Measurements from ENCODE around the gene SYNE1.
"Not testable (repeated sequence)": the region's sequence is repeated elsewhere in the genome, so short reads cannot be mapped to it uniquely, and the experiment has no call there.

The SYNE1 gene

DNA sequence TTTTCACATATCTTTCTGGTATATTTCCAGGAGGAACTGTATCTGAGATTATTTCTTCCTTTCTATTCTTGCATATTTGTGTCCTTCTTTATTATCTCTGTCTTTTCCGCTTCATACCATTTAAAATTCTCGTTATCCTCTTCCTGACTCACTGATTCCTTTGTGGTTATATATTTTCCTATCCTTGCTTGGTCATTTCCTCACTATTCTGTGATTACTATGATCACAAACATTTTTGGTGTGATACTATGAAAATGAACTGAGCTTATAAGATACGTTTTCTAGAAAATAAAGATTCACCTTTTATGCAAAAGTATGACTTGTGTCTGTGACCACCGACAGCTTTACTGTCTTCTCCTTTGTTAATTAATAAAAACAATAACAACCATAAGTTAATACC is 34.0 kb upstream of the SYNE1 start:
- DNase-seq (ENCODE audit: low read depth, low spot score), result no peak
- Histone ChIP-seq H3K4me1 (ENCODE audit: insufficient read depth, insufficient read length) (no peaks in the 10 kb centered on the region), H3K9ac (ENCODE audit: insufficient read length, low read depth) (no peak overlapping the region), H3K4me3 (ENCODE audit: insufficient read length, low read depth) (no peak overlapping the region), H3K36me3 (ENCODE audit: insufficient read depth, insufficient read length, low read length) (no peaks in the 10 kb centered on the region), H3K9me3 (ENCODE audit: insufficient read depth, low read length) (no peaks in the 10 kb centered on the region), H3K27me3 (ENCODE audit: insufficient read depth, insufficient read length) (no peaks in the 10 kb centered on the region)
- TF ChIP-seq SUZ12 (IDR thresholded peaks at IDR 0.05; ENCODE audit: extremely low read depth, insufficient read depth, insufficient read length), result no peak
- no peak for TF ChIP-seq YY1 (IDR thresholded peaks at IDR 0.05; ENCODE audit: insufficient read depth, insufficient read length)
- TF ChIP-seq ZNF274 (IDR thresholded peaks at IDR 0.05; ENCODE audit: low read depth, low read length), result no peak

DNA sequence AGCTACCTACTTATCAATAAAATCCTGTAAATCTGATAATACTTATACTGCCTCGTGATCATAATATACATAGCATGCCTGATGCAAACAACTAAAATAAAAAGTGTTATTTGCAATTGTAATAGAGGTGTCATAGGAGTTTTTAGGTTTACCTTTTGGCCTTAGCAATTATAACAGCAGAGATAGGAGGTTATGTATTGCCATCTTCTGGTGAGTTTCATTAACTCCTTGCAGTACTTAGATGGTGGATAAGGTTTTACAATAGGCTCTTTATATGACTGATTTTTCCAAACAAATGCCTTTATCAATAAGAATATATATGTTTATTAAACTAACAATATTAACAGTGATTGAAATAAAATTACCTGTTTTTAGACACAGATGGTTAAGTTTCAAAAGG is 32.7 kb upstream of the SYNE1 start:
- H3K36me3 ChIP-seq (ENCODE audit: insufficient read depth, insufficient read length, low read length), result no peaks in the 10 kb centered on the region
- H3K4me1 ChIP-seq (ENCODE audit: insufficient read depth, insufficient read length), result no peaks in the 10 kb centered on the region
- no peaks in the 10 kb centered on the region for H3K9me3 ChIP-seq (ENCODE audit: insufficient read depth, low read length)
- no peaks in the 10 kb centered on the region for H3K27me3 ChIP-seq (ENCODE audit: insufficient read depth, insufficient read length)
- H3K4me3 ChIP-seq (ENCODE audit: insufficient read length, low read depth), result no peak overlapping the region
- no peak for TF ChIP-seq YY1 (IDR thresholded peaks at IDR 0.05; ENCODE audit: insufficient read depth, insufficient read length)
- TF ChIP-seq ZNF274 (IDR thresholded peaks at IDR 0.05; ENCODE audit: low read depth, low read length), result no peak
- TF ChIP-seq SUZ12 (IDR thresholded peaks at IDR 0.05; ENCODE audit: extremely low read depth, insufficient read depth, insufficient read length), result no peak
- no peak overlapping the region for H3K9ac ChIP-seq (ENCODE audit: insufficient read length, low read depth)
- DNase-seq (ENCODE audit: low read depth, low spot score), result no peak

DNA sequence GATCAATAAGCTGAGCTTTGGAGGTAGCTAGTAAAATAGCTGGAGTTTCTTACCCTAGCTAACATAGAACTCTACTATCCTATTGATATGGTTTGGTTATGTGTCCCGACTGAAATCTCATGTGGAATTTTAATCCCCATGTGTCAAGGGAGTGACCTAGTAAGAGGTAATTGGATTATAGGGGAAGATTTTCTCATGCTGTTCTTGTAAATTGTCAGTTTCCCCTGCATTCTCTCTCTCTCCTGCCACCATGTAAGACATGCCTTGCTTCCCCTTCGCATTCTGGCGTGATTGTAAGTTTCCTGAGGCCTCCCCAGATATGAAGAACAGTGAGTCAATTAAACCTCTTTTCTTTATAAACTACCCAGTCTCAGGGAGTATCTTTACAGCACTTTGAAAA is 24.6 kb upstream of the SYNE1 start:
- Histone ChIP-seq H3K4me1 (ENCODE audit: insufficient read depth, insufficient read length) (no peaks in the 10 kb centered on the region), H3K9ac (ENCODE audit: insufficient read length, low read depth) (no peak overlapping the region), H3K4me3 (ENCODE audit: insufficient read length, low read depth) (no peak overlapping the region), H3K27me3 (ENCODE audit: insufficient read depth, insufficient read length) (no peaks in the 10 kb centered on the region), H3K36me3 (ENCODE audit: insufficient read depth, insufficient read length, low read length) (no peaks in the 10 kb centered on the region), H3K9me3 (ENCODE audit: insufficient read depth, low read length) (no peaks in the 10 kb centered on the region)
- no peak for DNase-seq (ENCODE audit: low read depth, low spot score)
- TF ChIP-seq YY1 (IDR thresholded peaks at IDR 0.05; ENCODE audit: insufficient read depth, insufficient read length), result no peak
- no peak for TF ChIP-seq SUZ12 (IDR thresholded peaks at IDR 0.05; ENCODE audit: extremely low read depth, insufficient read depth, insufficient read length)
- no peak for TF ChIP-seq ZNF274 (IDR thresholded peaks at IDR 0.05; ENCODE audit: low read depth, low read length)

DNA sequence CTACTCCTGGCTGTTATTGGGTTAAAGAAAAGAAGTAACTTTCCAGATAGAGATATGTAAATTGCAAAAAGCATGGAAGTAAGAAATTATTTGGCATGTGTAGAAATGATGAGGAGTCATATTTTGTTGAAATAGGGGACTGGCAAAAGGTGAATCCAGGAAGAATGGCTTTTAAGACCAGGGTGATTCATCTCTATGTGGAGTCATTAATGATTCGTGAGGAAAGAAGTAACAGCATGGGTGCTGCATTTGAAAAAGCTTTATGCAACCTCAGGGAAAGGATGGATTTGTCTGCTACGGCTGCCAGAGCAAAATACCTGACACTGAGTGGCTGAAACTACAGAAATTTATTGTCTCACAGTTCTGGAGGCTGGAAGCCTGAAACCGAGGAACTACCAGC is 14.8 kb upstream of the SYNE1 start:
- no peak overlapping the region for H3K9ac ChIP-seq (ENCODE audit: insufficient read length, low read depth)
- no peak overlapping the region for H3K4me3 ChIP-seq (ENCODE audit: insufficient read length, low read depth)
- H3K27me3 ChIP-seq (ENCODE audit: insufficient read depth, insufficient read length), result no peaks in the 10 kb centered on the region
- DNase-seq (ENCODE audit: low read depth, low spot score), result no peak
- no peaks in the 10 kb centered on the region for H3K36me3 ChIP-seq (ENCODE audit: insufficient read depth, insufficient read length, low read length)
- no peak for TF ChIP-seq ZNF274 (IDR thresholded peaks at IDR 0.05; ENCODE audit: low read depth, low read length)
- TF ChIP-seq YY1 (IDR thresholded peaks at IDR 0.05; ENCODE audit: insufficient read depth, insufficient read length), result no peak
- no peak for TF ChIP-seq SUZ12 (IDR thresholded peaks at IDR 0.05; ENCODE audit: extremely low read depth, insufficient read depth, insufficient read length)
- peaks cover 2% of the 10 kb centered on the region for H3K4me1 ChIP-seq (ENCODE audit: insufficient read depth, insufficient read length)
- no peaks in the 10 kb centered on the region for H3K9me3 ChIP-seq (ENCODE audit: insufficient read depth, low read length)

DNA sequence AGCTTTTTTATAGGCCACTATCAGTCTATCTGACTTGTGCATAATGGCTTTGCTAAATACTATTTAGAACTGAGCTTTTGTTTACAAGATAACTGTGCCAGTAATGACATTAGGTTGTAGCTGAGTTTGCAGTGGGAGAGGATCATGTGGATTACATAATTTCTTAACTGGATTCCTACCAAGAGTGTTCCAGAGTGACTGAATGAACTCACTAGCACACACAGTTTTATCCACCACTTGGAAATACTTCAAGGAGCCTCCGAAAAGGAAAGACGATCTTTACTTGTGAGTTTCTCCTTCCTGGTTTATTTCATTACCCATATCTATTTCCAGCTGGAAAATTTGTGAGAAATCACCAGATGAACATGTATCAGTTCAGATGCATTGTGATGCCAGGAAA is 10.9 kb upstream of the SYNE1 start:
- Histone ChIP-seq H3K27me3 (ENCODE audit: insufficient read depth, insufficient read length) (no peaks in the 10 kb centered on the region), H3K9ac (ENCODE audit: insufficient read length, low read depth) (no peak overlapping the region), H3K4me1 (ENCODE audit: insufficient read depth, insufficient read length) (peaks cover 2% of the 10 kb centered on the region), H3K9me3 (ENCODE audit: insufficient read depth, low read length) (no peaks in the 10 kb centered on the region), H3K36me3 (ENCODE audit: insufficient read depth, insufficient read length, low read length) (no peaks in the 10 kb centered on the region), H3K4me3 (ENCODE audit: insufficient read length, low read depth) (no peak overlapping the region)
- no peak for DNase-seq (ENCODE audit: low read depth, low spot score)
- TF ChIP-seq SUZ12 (IDR thresholded peaks at IDR 0.05; ENCODE audit: extremely low read depth, insufficient read depth, insufficient read length) (no peak), ZNF274 (IDR thresholded peaks at IDR 0.05; ENCODE audit: low read depth, low read length) (no peak), YY1 (IDR thresholded peaks at IDR 0.05; ENCODE audit: insufficient read depth, insufficient read length) (no peak)

DNA sequence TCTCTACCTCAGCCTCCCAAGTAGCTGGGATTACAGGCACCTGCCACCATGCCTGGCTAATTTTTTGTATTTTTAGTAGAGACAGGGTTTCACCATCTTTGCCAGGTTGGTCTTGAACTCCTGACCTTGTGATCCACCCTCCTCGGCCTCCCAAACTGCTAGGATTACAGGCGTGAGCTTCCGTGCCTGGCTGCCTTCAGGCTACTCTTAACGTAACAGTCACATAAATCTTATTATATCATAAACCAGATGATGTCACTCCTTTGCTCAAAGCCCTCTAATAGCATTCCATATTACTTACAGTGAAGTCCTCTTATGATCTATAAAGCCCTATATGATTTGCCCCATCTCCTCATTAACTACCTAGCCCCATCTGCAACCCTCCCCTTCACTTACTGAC is 9.6 kb upstream of the SYNE1 start:
- H3K4me1 ChIP-seq (ENCODE audit: insufficient read depth, insufficient read length); H3K4me3 ChIP-seq (ENCODE audit: insufficient read length, low read depth); H3K36me3 ChIP-seq (ENCODE audit: insufficient read depth, insufficient read length, low read length); DNase-seq (ENCODE audit: low read depth, low spot score); H3K9me3 ChIP-seq (ENCODE audit: insufficient read depth, low read length); H3K27me3 ChIP-seq (ENCODE audit: insufficient read depth, insufficient read length); H3K9ac ChIP-seq (ENCODE audit: insufficient read length, low read depth): not testable (repeated sequence)

DNA sequence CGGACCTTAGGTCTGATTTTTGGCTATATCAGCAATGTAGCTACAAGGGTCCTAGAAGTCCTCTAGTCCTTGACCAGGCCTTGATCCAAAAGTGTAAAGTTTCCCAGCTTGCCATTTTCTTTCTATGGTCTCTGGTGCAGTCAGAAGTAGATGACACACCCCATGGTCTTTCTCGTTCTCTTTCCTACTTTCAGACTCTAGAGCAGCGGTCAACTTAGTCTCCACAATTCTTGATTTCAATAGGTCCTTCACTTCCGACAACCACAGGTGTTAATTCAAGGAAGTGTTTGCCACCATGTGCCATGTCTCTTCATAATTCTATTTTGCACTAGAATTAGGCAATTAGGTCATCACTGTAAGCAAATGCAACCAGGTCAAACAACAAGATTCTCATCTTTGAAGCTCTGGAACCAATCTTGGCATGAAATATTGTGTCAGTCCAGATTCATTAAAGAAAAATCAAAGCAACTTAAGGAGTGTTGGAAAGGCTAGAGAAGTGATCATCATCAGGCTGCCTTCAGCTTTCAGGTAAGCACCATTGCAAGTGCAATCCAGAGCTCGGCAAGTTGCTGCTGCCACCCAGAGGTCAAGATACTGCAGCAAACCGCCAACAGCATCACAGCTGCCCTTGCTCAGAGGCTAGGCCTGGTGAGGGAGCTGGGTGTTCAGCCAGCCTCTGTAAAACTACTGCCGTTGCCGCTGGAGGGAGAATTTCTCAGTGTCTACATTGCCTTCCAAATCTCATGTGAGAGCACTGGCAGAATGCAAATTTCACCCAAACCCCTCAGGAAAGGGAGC is 5.6 kb upstream of the SYNE1 start:
- H3K9ac ChIP-seq (ENCODE audit: insufficient read length, low read depth), result no peak overlapping the region
- H3K4me1 ChIP-seq (ENCODE audit: insufficient read depth, insufficient read length), result no peaks in the 10 kb centered on the region
- TF ChIP-seq YY1 (IDR thresholded peaks at IDR 0.05; ENCODE audit: insufficient read depth, insufficient read length), result no peak
- no peak for TF ChIP-seq SUZ12 (IDR thresholded peaks at IDR 0.05; ENCODE audit: extremely low read depth, insufficient read depth, insufficient read length)
- no peak for TF ChIP-seq ZNF274 (IDR thresholded peaks at IDR 0.05; ENCODE audit: low read depth, low read length)
- peaks cover 14% of the 10 kb centered on the region for H3K27me3 ChIP-seq (ENCODE audit: insufficient read depth, insufficient read length)
- peak; percentile 38 for DNase-seq (ENCODE audit: low read depth, low spot score)
- no peaks in the 10 kb centered on the region for H3K9me3 ChIP-seq (ENCODE audit: insufficient read depth, low read length)
- no peak overlapping the region for H3K4me3 ChIP-seq (ENCODE audit: insufficient read length, low read depth)
- H3K36me3 ChIP-seq (ENCODE audit: insufficient read depth, insufficient read length, low read length), result no peaks in the 10 kb centered on the region
